ENCODE measurements around the gene CARD9. TPM values are rescaled to one million over a fixed set of nuclear protein-coding genes. Genes with fewer than 3 reads are reported as not detected.

Gene CARD9
- total and polyA plus RNA-seq, 2 of the 8 experiments (the other 6 are each of a cell fraction or from before 2014, with no cell fraction given), result 0.15 to 1.1 TPM

- Histone ChIP-seq H3K4ac (replicated peaks; ENCODE audit: insufficient read length, low read depth, low read length) (no peak overlapping the region), H3K36me3 (ENCODE audit: control insufficient read depth in 2 of 4, insufficient read depth in 4 of 4, low read length in 3 of 4) (peaks cover 2 to 30% (median 13%) of the 10 kb centered on the region in 4 experiments; a peak in 7 of 8 replicates), H3K56ac (replicated peaks; ENCODE audit: insufficient read length, low read depth, low read length) (no peak overlapping the region), H3K9ac (replicated peaks in 1 of 4; ENCODE audit: extremely low read depth in 1 of 4, low read depth in 3 of 4, low read length in 3 of 4) (no peak overlapping the region), H2AK5ac (ENCODE audit: low read depth, low read length) (no peak overlapping the region), H3K14ac (ENCODE audit: insufficient read length) (no peak overlapping the region), H4K5ac (ENCODE audit: insufficient read length, low read depth, low read length) (no peak overlapping the region), H3K4me3 (ENCODE audit: extremely low read depth in 1 of 4, insufficient read depth in 2 of 4, low read depth in 3 of 4, low read length in 4 of 4) (no peak overlapping the region), H2BK5ac (ENCODE audit: low read depth, low read length) (no peak overlapping the region), H3K79me1 (ENCODE audit: low read depth, low read length) (no peaks in the 10 kb centered on the region), H2BK120ac (replicated peaks; ENCODE audit: low read depth, low read length) (no peak overlapping the region), H3K23me2 (ENCODE audit: low read depth, low read length) (no peaks in the 10 kb centered on the region), H3K9me3 (ENCODE audit: insufficient read depth in 2 of 2, low read depth in 1 of 2, low read length in 1 of 2) (no peaks in the 10 kb centered on the region), H2BK20ac (ENCODE audit: low read length) (no peak overlapping the region), H2BK15ac (ENCODE audit: low read length) (no peak overlapping the region), H3K4me2 (ENCODE audit: insufficient read depth in 1 of 2, low read depth in 2 of 2, low read length in 2 of 2) (no peak overlapping the region), H2AFZ (ENCODE audit: low read length) (no peak overlapping the region), H3K18ac (ENCODE audit: extremely low read depth, low read length) (no peak overlapping the region), H2BK12ac (ENCODE audit: low read depth, low read length) (no peak overlapping the region), H3K27ac (ENCODE audit: low read depth, low read length) (no peak overlapping the region), H3K79me2 (ENCODE audit: control insufficient read depth in 1 of 2, insufficient read depth in 2 of 2, low read length in 2 of 2) (no peaks in the 10 kb centered on the region), H3K23ac (ENCODE audit: insufficient read length) (no peak overlapping the region), H3K4me1 (replicated peaks in 1 of 4; ENCODE audit: control insufficient read depth in 3 of 4, insufficient read depth in 4 of 4, low read length in 3 of 4) (no peaks in the 10 kb centered on the region), H3K27me3 (replicated peaks in 1 of 4; ENCODE audit: control insufficient read depth in 3 of 4, extremely low read depth in 1 of 4, insufficient read depth in 3 of 4, low read length in 3 of 4) (no peaks in the 10 kb centered on the region), H4K8ac (ENCODE audit: extremely low read depth, insufficient read depth, low read length) (peak overlapping the region; percentile 62; the same call in 1 of the 2 replicates), H4K20me1 (replicated peaks in 1 of 2; ENCODE audit: control insufficient read depth in 1 of 2, insufficient read depth in 2 of 2, low read length in 2 of 2) (peaks cover 5 to 9% of the 10 kb centered on the region in 2 experiments), H4K91ac (replicated peaks; ENCODE audit: insufficient read length, low read length) (no peak overlapping the region)
- TF ChIP-seq RNF2 (IDR thresholded peaks at IDR 0.05; ENCODE audit: borderline replicate concordance, low read depth, low read length, missing control alignments, poor library complexity, severe bottlenecking) (no peak), POLR2AphosphoS5 (IDR thresholded peaks at IDR 0.05; ENCODE audit: low read depth, low read length) (peak; percentile 58; the same call in 1 of the 2 replicates)
- FAIRE-seq (no peak), DNase-seq (ENCODE audit: low read depth in 1 of 2, low spot score in 2 of 2) (no peak)
- WGBS, 2 experiments (ENCODE audit: extremely low coverage in 1 of 2, insufficient coverage in 1 of 2, insufficient read length in 1 of 2, insufficient replicate concordance in 2 of 2, low coverage in 1 of 2, low lambda C conversion rate in 2 of 2, missing lambda C conversion rate in 1 of 2), result 97% methylated on average over 4 of the region's 8 CpGs; no CpG with 5 or more reads in 1 of the 2 experiments
- ChIA-PET CTCF (ENCODE audit: partially characterized antibody) (interaction anchor here (1.3 to 1.4 kb wide), 2 partner anchors 11 to 31 kb away, joined by 3 to 4 read pairs; no protein-coding TSS in a partner anchor), POLR2A (ENCODE audit: partially characterized antibody) (interaction anchor here (1.5 to 7.2 kb wide), 8 partner anchors 10 to 25 kb away, joined by 5 to 43 read pairs (median 14); partner anchors contain the start of genes DNLZ and SNAPC4)
Observed at GRCh38 chr9:136376457-136376856, 3.0 kb upstream of the CARD9 start.
